ENCODE measurements around the gene NANOG. TPM values are rescaled to one million over a fixed set of nuclear protein-coding genes. Genes with fewer than 3 reads are reported as not detected.

Gene NANOG
- polyA plus RNA-seq, 1 of the 3 experiments (the other 2 are of a cell fraction): not detected

GRCh38 chr12:7784701-7785100 is 4.5 kb upstream of the NANOG start (continued):
- no peak for TF ChIP-seq PBX3 (IDR thresholded peaks at IDR 0.05)
- TF ChIP-seq SIN3A (IDR thresholded peaks at IDR 0.05; ENCODE audit: borderline replicate concordance, low read depth, low read length): no peak
- no peak for TF ChIP-seq RAD21 (IDR thresholded peaks at IDR 0.05; ENCODE audit: low read length)
- TF ChIP-seq EP300 (IDR thresholded peaks at IDR 0.05; ENCODE audit: borderline replicate concordance in 1 of 2, low read depth in 1 of 2, low read length in 1 of 2): no peak
- TF ChIP-seq MAX (IDR thresholded peaks at IDR 0.05; ENCODE audit: low read depth): no peak

- Histone ChIP-seq H3K79me2 (ENCODE audit: insufficient read depth) (no peaks in the 10 kb centered on the region), H3K4me2 (no peak overlapping the region), H3K27ac (ENCODE audit: low read depth in 2 of 2, low read length in 1 of 2) (no peak overlapping the region), H4K20me1 (ENCODE audit: insufficient read depth) (no peaks in the 10 kb centered on the region), H3K4me1 (ENCODE audit: control insufficient read depth in 1 of 2, insufficient read depth in 2 of 2, low read depth in 1 of 2, low read length in 1 of 2) (no peaks in the 10 kb centered on the region), H3K9me3 (no peaks in the 10 kb centered on the region), H3K36me3 (replicated peaks in 1 of 2; ENCODE audit: control insufficient read depth in 1 of 2, insufficient read depth in 2 of 2, low read length in 1 of 2) (no peaks in the 10 kb centered on the region), H3K4me3 (ENCODE audit: low read depth in 2 of 2, low read length in 1 of 2) (no peak overlapping the region), H3K27me3 (ENCODE audit: insufficient read depth) (peaks cover 49% of the 10 kb centered on the region; the same call in 1 of the 2 replicates), H3F3A (replicated peaks; ENCODE audit: insufficient read depth) (no peaks in the 10 kb centered on the region), H2AFZ (ENCODE audit: low read depth) (no peak overlapping the region), H3K9ac (no peak overlapping the region), H3K9me2 (no peaks in the 10 kb centered on the region)
- ChIA-PET CTCF (no interaction called here), POLR2A (no interaction called here)
- TF ChIP-seq USF1 (IDR thresholded peaks at IDR 0.05; ENCODE audit: borderline replicate concordance, low read depth) (no peak), ZBTB33 (IDR thresholded peaks at IDR 0.05; ENCODE audit: borderline replicate concordance, low read depth) (no peak), POLR2AphosphoS5 (IDR thresholded peaks at IDR 0.05; ENCODE audit: low read depth, low read length) (no peak), MXI1 (IDR thresholded peaks at IDR 0.05; ENCODE audit: low read depth, low read length) (no peak), REST (IDR thresholded peaks at IDR 0.05; ENCODE audit: low read depth, low read length) (no peak)
- 7% methylated on average over 12 of the region's 13 CpGs for WGBS (ENCODE audit: low lambda C conversion rate)
- DNase-seq: no peak
Measured at GRCh38 chr12:7787574-7788293, 1.5 kb upstream of the NANOG start.
